Left lobe of liver (tissue), 2 donors: Measurements from ENCODE around the gene SERPING1. TPM values are rescaled to one million over a fixed set of nuclear protein-coding genes. Genes with fewer than 3 reads are reported as not detected.
A peak's percentile ranks its signal among the peaks of the same experiment; 100 is the strongest.

Experiments
- ATAC-seq: fragments of 200-7000 bp; cut with Tn5 transposase; one replicate; pipeline ENCODE4 v1.9.1; 2020; ENCODE audit warnings: mild to moderate bottlenecking, moderate library complexity
- DNase-seq: peaks from one replicate; pipeline ENCODE4 v3.0.0-alpha.2; 2020; ENCODE audit warnings: low spot score
- total RNA-seq: library from RNA; stranded (reverse); gene quantifications from one replicate; pipeline ENCODE4 v1.2.1, GENCODE V29; 2021
- donor health status: DM: no; HTN: no; CAD: no; lungs with moderate emphysema.
- donor health status: DM: no; HTN: yes; CAD: no.

The SERPING1 gene
- total RNA-seq, 1 donor from 2014 or later: 1,854 TPM

DNA sequence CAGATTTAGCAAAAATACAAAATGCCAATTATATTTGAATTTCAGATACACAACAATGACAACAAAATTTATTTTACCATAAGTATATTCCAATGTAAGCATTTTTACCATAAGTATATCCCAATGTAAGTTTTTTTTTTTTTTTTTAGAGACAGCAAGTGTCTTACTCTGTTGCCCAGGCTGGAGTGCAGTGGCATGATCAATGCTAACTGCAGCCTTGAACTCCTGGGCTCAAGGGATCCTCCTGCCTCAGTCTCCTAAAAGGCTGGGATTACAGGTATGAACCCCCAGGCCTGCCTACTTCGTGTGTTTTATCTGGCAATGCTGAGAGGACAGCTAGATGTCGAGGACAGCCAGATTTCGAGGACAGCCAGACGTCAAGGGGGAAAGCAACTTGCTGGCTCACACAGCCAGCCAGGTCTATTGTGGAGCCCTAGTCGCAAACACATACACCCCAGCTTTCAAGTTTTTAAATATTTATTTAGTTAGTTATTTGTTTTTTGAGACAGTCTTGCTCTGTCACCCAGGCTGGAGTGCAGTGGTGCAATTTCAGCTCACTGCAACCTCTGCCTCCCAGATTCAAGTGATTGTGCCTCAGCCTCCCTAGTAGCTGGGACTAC lies 1.1 kb upstream of the SERPING1 start:
- peak; percentile 53 for ATAC-seq
- DNase-seq: peak; percentile 76

DNA sequence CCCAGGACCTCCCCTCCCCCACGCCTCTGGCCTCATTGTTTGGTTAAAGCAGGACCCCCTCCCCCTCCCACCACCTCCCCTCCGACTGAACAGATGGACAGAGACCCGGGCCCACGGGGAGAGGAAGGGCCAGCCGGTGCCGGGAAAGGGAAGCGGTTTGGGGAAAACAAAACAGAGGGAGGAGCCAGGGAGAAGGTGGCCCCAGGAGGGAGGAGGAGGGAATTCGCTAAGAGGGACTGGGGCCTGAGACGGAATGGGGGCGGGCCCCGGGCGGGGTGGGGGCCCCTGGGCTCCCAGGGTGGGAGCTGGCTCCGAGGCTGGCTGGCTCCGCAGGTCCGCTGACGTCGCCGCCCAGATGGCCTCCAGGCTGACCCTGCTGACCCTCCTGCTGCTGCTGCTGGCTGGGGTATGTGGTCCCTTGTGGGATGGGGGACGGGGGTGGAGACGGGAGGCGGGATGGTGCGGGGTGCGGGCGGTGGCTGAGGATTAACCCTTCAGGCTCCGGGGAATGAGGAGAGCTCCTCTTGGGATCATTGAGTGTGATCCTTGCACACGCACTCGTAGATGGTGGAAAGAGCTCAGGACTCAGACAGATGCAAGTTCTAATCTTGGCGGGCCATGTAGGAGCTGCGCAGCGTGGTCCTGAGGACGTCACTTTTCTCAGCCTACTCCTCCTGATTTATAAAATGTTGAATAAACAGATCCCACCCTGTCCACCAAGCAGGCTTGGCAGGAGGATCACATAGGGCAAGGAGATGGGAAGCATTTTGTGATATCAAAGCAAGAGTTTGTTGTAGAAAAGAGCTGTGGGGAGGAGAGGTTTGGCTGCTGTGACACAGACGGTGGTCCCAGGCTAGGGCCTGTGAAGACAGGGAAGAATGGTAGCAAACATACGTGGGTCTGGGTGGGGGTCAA lies 688 bp downstream of the SERPING1 start:
- peak; percentile 85 for DNase-seq
- peak; percentile 77 for ATAC-seq

DNA sequence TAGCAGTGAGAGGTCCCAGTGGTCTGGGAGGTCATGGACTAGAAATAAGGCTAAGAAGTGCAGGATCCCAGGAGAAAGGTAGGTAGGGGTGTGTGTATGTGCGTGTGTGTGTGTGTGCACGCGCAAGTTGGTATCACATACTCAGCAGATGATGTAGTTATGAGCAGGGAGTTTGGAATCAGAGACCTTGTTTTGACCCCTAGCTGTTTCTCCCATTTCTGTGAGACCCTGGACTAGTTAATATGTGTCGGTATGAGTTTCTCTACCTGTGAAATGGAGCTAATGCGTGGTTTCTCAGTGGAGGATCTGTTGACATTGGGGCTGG lies 1.3 kb downstream of the SERPING1 start:
- ATAC-seq: no peak

DNA sequence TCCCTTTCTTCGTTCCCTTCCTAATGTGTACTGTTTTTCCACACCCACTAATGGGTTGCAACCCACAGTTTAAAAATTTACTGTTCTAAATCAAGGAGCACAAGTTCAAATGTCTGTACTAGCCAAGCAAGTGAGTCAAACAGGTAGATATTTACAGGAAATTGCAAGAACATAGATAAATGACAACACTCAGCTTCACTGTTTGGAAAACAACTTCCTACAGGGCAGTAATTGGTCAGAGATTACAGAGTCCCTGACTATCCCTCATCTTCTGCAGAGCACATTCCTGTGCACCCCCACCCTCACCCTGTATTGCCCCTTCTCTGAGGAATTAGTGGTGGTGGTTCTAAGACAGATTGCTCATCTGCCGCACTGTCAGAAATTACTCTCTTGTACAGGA lies 1.9 kb downstream of the SERPING1 start:
- ATAC-seq (no peak), DNase-seq (no peak)

More for the DNA sequence above, 1.3 kb downstream of the SERPING1 start:
- no peak for DNase-seq

DNA sequence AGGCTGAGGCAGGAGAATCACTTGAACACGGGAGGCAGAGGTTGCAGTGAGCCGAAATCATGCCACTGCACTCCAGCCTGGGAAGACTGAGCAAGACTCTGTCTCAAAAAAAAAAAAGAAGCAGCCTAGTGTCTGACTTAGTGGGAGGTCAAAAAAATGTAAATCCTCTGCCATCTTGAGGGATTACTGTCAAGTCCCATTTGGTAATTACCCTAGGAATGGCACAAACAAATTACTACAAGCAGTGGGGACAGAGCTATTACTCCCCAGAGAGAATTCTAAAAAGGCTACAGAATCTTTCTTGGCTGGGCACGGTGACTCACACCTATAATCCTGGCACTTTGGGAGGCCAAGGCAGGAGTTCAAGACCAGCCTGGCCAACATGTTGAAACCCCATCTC lies 3.8 kb downstream of the SERPING1 start:
- ATAC-seq: no peak

DNA sequence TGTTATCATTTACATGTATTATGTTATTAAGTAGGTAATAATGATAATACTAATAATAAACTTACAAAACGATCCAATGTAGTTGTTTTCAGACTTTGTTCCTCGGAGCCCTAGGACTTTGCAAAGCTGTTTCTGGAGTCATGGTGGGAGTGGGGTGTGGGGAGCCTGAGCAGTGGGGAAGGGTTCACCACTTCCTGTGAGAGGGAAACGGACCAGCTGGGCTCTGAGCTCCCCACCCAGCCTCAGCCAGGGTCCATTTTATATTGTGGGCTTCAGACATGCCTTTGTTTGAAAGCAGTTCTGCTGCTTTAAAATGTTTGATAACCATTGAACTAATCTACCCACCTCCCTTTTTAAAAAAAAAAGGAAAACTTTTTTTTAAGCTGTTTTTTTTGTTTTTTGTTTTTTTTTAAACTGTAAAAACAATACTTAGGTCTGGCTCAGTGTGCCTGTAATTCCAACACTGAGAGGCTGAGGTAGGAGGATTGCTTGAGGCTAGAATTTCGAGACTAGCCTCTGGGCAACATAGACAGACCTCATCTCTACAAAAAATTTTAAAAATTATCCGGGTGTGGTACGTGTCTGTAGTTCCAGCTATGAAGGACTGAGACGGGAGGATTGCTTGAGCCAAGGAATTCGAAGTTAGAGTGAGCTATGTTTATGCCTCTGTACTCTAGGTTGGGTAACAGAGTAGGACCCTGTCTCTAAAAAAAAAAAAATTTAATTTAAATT lies 7.0 kb downstream of the SERPING1 start:
- ATAC-seq (no peak), DNase-seq (no peak)

More for the DNA sequence above, 3.8 kb downstream of the SERPING1 start:
- no peak for DNase-seq

DNA sequence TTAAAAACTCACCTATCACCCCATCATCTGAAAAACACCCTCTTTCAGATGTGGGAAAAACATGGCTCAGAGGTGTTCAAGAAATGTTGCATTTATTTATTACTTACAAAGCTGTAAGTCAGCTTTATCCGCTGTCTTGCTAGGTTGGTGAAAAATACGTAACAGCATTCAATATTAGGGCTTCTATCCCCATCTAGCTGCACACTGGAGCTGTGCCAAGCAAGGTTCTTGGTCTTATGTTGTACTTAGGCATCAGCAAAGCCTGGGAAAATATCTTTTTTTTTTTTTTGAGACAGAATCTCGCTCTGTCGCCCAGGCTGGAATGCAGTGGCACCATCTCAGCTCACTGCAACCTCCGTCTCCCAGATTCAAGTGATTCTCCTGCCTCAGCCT lies 7.5 kb downstream of the SERPING1 start:
- DNase-seq: no peak
- ATAC-seq: no peak

DNA sequence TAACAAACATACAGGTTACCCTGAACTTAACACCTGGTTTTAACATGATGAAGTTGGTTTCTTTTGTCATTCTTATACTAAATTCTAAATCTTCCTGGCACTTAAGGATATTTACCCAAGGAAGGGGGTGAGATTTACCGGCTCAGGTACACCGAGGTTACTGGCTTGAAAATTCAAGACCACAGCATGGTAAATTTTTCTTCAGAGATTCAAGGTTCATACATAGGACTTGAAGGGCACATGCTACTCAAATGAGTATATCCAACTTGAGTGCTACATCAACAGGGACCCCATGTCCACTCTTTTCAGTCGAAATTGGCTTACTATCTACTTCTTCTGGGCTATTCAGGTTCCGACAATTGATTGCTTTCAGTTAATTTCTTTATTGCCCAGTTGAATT lies 12.7 kb downstream of the SERPING1 start:
- DNase-seq (no peak), ATAC-seq (no peak)

DNA sequence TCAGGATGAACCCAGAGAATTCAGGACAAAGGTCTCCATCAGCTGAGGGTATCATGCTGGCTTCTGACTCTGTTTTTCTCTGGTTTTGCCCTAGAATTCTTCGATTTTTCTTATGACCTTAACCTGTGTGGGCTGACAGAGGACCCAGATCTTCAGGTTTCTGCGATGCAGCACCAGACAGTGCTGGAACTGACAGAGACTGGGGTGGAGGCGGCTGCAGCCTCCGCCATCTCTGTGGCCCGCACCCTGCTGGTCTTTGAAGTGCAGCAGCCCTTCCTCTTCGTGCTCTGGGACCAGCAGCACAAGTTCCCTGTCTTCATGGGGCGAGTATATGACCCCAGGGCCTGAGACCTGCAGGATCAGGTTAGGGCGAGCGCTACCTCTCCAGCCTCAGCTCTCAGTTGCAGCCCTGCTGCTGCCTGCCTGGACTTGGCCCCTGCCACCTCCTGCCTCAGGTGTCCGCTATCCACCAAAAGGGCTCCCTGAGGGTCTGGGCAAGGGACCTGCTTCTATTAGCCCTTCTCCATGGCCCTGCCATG lies 16.8 kb downstream of the SERPING1 start:
- DNase-seq: no peak
- peak; percentile 2 for ATAC-seq

DNA sequence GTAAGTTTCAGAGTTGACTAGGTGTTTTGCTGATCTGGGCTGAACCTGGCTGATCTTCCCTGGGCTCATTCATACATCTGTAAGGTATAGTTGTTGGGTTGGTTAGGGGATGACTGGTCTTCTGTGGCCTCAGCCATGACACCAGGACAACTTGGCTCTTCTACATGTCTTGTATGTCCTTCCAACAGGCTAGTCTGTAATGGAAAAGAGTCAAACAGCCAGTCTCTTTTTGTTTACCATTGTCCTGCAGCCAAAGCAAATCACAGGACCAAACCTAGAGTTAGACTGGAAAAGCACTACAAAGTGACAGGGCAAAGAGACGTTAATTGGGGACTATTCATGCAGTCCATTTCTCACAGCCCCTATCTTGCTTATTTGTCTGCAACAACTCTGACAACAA lies 17.8 kb downstream of the SERPING1 start:
- ATAC-seq (peak; percentile 66), DNase-seq (peak; percentile 58)

DNA sequence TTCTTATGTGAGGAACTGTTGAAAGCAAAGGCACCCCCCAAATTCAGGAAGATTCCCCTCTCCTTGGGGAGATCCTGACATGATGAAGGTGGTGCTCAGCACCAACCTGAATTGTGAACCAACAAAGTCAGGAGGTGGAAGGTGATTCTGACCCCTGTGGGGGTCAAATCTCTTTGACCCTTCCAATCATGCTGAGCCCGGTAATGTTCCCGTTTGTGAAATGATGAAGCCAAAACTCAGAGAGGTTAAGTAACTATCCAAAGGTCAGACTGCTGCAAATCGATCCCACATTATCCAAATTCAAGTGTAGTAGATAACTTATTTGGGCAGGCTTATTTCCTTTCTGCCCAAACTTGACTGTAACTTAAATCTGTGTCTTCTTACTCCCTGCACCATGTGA lies 19.1 kb downstream of the SERPING1 start:
- ATAC-seq (peak; percentile 75), DNase-seq (peak; percentile 80)

DNA sequence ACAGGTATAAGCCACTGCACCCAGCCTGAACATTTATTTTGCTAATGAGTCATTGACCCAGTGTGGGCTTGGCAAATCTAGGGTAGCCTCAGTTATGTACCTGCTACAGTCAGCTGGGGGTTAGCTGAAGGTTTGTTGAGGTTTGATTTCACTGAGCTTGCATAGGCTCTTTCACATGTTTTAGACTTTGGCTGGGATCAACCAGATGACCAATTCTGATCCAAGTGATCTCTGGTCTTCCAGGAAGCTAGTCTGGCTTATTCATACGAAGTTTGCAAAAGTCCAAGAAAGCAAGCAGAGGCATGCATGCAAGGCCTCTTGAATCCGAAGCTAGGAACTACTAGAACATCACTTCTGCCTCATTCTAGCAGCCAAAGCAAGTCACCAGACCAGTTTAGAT lies 21.0 kb downstream of the SERPING1 start:
- peak; percentile 58 for DNase-seq
- peak; percentile 63 for ATAC-seq

DNA sequence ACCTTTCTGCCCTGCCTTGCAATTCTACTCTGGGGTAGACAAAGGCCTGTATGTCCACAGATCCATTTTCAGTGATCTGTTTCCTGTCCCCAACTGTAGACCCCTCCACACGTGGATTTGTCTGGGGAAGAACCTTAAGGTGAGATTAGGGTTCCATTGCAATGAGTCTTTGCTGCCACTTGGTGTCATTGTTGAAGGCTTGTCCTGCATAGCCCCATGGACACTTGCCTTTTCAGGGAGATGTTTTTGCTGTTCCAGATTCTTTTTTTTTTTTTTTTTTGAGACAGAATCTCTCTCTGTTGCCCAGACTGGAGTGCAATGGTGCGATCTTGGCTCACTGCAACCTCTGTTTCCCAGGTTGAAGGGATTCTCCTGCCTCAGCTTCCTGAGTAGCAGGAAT lies 21.8 kb downstream of the SERPING1 start:
- DNase-seq: no peak
- ATAC-seq: no peak

DNA sequence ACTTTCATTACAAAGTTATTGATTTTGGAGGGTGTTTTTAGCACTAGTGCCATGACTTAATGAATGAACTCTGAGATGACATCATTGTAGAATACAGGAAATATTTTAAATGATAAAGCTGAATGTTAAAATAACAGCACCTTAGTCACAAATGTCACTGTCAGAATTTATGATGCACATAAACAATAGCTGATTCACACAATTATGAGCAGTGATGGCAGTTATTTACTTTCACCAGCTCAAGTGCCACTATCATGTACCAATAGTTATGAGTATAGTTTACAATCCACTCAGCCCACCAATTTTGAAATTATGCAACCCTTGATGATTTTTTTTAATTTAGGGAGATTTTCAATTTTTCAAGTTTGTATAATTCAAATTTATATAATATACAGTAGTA lies 23.0 kb downstream of the SERPING1 start:
- ATAC-seq (no peak), DNase-seq (no peak)

DNA sequence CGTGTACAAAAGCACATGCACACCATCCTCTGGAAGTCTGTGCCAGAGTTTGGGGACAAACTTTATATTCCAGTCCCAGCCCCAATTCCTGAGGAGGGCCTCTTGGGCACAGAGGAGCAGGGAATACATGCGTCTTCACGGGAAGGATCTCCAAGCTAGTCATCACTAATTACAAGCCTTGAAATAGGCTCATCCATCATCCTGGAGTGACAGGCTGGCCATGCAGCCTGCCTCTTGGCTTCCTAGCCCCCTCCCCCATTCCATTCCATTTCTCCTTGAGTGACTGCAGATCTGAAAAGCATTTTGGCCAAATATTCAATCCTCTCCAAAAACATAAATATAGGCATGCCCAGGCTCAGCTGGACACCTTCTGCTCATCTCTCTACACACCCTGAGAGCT lies 24.8 kb downstream of the SERPING1 start:
- DNase-seq: no peak
- ATAC-seq: no peak

DNA sequence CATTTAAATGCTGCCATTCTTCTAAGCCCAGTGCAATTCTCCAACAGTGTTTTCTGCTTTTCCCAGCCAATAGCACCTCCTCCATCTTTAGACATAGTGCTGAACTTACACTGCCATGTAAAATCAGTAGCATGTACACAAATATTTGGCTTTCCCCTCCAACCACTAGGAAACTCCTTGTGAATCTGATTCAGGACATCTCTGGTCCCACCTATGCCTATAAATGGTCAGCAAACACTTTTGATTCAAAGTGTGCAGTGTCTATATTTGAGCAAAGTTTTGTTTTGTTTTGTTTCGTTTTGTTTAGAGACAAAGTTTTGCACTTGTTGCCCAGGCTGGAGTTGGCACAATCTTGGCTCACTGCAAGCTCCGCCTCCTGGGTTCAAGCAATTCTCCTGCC lies 27.4 kb downstream of the SERPING1 start:
- ATAC-seq: no peak
- DNase-seq: no peak

DNA sequence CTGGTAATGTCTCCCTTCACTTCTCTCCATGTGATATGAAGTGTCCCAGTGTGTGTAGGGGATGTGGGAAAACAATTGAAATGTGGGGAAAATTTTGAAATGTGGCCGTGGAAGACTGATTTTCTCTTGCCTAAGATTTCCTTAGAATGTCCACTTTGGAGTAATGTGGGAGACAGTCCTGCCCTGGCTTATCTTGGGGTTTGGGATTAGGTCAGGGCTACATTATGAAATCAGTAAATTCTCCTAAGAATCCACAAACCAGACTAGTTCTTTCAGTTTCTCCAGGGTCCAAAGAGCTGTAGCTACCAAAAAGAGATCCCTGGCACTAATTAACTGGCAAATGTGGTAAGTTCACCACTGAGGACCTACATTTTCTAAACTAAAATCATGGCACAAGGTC lies 29.4 kb downstream of the SERPING1 start:
- ATAC-seq (peak; percentile 47), DNase-seq (no peak)

DNA sequence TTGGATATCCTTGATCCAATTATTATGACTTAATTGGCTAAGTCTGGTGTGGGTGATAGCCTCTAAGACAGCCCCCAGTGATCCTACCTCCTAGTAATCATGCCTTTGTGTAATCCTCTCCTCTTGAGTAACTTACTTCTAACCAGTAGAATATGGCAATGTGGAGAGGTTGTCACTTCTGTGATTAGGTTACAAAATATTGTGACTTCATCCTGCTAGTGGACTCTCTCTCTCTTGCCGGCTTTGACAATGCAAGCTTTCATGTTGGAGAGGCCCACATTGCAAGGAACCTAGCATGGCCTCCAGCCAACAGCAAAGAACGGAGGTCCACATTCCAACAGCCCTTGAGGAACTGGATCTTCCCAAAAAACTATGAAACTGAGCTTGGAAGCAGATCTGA lies 32.7 kb downstream of the SERPING1 start:
- ATAC-seq (no peak), DNase-seq (no peak)

DNA sequence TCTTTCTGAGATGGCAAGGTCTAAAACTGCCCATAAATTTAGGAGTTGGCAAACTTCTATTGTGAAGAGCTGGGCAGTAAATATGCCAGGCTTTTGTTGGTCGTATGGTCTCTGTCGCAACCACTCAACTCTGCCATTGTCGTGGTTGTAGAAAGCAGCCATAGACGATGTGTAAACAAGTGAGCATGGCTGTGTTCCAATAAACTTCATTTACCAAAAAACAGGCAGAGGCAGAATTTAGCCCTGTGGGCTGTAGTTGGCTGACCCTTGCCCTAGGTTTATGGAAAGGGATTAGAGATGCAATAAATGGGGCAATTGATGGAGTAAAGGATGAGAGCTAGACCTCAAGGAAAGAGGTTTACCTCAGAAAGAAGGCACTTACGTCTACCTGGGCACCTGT lies 34.6 kb downstream of the SERPING1 start:
- no peak for ATAC-seq

DNA sequence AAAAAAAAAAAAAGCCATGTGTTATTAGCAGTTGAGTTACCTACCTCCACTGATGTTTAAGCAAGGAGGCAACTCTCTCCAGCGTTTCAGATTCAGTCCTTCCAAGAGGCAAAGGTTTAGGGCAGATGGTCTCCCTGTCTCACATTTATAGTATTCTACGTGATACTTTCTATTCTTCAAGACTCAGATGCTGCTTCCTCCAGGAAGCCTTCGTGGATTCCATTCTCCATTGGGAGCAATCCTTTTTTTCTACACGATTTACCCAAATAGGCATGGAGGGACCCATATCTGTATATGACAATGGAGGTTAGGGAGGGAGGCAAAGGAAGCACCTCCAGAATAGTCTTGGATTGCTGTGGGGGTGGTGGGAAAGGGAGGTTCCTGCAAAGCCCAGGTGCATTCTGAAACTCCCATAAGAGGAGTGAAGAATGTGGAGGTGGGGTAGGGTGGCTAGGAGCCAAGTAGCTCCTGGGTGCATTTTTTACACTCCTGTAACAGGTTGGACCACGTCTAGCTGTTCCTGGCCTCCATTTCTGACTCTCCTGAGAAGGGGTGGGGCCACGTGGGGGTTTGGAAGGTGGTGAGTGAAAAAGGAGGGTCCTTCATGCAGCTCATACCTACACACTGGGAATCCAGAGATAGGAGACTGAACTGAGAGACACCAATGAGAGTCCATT lies 36.0 kb downstream of the SERPING1 start:
- DNase-seq (no peak), ATAC-seq (no peak)

More for the DNA sequence above, 34.6 kb downstream of the SERPING1 start:
- no peak for DNase-seq

DNA sequence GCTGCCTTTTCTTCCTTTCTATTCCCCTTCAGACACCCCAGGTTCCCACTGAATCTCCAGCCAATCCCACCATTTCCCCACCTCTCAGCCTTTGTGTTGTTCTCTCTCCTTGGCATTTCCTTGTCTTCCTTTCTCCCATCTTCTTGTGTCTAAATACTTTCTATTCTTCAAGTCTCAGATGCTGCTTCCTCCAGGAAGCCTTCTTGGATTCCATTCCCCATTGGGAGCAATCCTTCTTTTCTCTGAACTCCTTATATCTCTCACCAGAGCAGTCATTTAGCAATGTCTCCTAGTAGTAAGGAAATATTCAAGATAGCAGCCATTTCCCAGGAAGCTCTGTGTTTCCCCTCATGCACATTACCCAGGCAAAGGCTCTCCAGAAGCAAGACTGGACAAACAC lies 36.8 kb downstream of the SERPING1 start:
- no peak for DNase-seq
- no peak for ATAC-seq
